H1 (cell line): ENCODE measurements around the gene RRM1. TPM values are rescaled to one million over a fixed set of nuclear protein-coding genes. Genes with fewer than 3 reads are reported as not detected.

Experiments
- polyA plus RNA-seq, 7 experiments: library from polyadenylated mRNA; depleted of rRNA in 3 of 7; stranded (reverse) in 5 of 7; unstranded in 2 of 7; fragments of >200 nt in 5 of 7; fragments of 200-250 nt in 2 of 7; gene quantifications; 1 replicate in 5 of 7; 2 replicates in 1 of 7; 4 replicates in 1 of 7; pipeline versions ENCODE4 v1.2.1 to v1.2.3, GENCODE V29; 2011 to 2013; ENCODE audit warnings: missing spikeins in 2 of 7, mixed read lengths in 2 of 7
- total RNA-seq: library from RNA; stranded (reverse); fragmentation: NEBNext Ultra II Directional; extraction: Animal tissue kit (Norgen Biotek cat#: 25700); gene quantifications from 2 replicates; pipeline ENCODE4 v1.2.1, GENCODE V29; 2021
- TF ChIP-seq, protein P1 (sequence below): fragments of 300-600 bp; sonication (generic); IDR thresholded peaks from 2 replicates; pipeline ENCODE4 v1.7.1; 2012; ENCODE audit warnings: low read length, moderate library complexity, mild to moderate bottlenecking, inconsistent platforms; ENCODE audit not compliant: insufficient replicate concordance

RRM1 gene
- total and polyA plus RNA-seq, 2 of the 8 experiments (the other 6 are each of a cell fraction or from before 2014, with no cell fraction given), result 63.6 to 126 TPM

DNA sequence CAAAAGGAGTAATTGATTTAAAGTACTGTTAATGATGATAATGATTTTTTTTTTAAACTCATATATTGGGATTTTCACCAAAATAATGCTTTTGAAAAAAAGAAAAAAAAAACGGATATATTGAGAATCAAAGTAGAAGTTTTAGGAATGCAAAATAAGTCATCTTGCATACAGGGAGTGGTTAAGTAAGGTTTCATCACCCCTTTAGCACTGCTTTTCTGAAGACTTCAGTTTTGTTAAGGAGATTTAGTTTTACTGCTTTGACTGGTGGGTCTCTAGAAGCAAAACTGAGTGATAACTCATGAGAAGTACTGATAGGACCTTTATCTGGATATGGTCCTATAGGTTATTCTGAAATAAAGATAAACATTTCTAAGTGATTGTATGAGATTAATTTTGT, 43.9 kb downstream of the RRM1 start (continued):
- TF ChIP-seq, protein P1, sequence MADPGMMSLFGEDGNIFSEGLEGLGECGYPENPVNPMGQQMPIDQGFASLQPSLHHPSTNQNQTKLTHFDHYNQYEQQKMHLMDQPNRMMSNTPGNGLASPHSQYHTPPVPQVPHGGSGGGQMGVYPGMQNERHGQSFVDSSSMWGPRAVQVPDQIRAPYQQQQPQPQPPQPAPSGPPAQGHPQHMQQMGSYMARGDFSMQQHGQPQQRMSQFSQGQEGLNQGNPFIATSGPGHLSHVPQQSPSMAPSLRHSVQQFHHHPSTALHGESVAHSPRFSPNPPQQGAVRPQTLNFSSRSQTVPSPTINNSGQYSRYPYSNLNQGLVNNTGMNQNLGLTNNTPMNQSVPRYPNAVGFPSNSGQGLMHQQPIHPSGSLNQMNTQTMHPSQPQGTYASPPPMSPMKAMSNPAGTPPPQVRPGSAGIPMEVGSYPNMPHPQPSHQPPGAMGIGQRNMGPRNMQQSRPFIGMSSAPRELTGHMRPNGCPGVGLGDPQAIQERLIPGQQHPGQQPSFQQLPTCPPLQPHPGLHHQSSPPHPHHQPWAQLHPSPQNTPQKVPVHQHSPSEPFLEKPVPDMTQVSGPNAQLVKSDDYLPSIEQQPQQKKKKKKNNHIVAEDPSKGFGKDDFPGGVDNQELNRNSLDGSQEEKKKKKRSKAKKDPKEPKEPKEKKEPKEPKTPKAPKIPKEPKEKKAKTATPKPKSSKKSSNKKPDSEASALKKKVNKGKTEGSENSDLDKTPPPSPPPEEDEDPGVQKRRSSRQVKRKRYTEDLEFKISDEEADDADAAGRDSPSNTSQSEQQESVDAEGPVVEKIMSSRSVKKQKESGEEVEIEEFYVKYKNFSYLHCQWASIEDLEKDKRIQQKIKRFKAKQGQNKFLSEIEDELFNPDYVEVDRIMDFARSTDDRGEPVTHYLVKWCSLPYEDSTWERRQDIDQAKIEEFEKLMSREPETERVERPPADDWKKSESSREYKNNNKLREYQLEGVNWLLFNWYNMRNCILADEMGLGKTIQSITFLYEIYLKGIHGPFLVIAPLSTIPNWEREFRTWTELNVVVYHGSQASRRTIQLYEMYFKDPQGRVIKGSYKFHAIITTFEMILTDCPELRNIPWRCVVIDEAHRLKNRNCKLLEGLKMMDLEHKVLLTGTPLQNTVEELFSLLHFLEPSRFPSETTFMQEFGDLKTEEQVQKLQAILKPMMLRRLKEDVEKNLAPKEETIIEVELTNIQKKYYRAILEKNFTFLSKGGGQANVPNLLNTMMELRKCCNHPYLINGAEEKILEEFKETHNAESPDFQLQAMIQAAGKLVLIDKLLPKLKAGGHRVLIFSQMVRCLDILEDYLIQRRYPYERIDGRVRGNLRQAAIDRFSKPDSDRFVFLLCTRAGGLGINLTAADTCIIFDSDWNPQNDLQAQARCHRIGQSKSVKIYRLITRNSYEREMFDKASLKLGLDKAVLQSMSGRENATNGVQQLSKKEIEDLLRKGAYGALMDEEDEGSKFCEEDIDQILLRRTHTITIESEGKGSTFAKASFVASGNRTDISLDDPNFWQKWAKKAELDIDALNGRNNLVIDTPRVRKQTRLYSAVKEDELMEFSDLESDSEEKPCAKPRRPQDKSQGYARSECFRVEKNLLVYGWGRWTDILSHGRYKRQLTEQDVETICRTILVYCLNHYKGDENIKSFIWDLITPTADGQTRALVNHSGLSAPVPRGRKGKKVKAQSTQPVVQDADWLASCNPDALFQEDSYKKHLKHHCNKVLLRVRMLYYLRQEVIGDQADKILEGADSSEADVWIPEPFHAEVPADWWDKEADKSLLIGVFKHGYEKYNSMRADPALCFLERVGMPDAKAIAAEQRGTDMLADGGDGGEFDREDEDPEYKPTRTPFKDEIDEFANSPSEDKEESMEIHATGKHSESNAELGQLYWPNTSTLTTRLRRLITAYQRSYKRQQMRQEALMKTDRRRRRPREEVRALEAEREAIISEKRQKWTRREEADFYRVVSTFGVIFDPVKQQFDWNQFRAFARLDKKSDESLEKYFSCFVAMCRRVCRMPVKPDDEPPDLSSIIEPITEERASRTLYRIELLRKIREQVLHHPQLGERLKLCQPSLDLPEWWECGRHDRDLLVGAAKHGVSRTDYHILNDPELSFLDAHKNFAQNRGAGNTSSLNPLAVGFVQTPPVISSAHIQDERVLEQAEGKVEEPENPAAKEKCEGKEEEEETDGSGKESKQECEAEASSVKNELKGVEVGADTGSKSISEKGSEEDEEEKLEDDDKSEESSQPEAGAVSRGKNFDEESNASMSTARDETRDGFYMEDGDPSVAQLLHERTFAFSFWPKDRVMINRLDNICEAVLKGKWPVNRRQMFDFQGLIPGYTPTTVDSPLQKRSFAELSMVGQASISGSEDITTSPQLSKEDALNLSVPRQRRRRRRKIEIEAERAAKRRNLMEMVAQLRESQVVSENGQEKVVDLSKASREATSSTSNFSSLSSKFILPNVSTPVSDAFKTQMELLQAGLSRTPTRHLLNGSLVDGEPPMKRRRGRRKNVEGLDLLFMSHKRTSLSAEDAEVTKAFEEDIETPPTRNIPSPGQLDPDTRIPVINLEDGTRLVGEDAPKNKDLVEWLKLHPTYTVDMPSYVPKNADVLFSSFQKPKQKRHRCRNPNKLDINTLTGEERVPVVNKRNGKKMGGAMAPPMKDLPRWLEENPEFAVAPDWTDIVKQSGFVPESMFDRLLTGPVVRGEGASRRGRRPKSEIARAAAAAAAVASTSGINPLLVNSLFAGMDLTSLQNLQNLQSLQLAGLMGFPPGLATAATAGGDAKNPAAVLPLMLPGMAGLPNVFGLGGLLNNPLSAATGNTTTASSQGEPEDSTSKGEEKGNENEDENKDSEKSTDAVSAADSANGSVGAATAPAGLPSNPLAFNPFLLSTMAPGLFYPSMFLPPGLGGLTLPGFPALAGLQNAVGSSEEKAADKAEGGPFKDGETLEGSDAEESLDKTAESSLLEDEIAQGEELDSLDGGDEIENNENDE, result no peak
- TF ChIP-seq, all 59 proteins: peak for 0
